ENCODE measurements around the gene FUT8. TPM values are rescaled to one million over a fixed set of nuclear protein-coding genes. Genes with fewer than 3 reads are reported as not detected.

Gene FUT8
- polyA plus RNA-seq, 1 of the 3 experiments (the other 2 are of a cell fraction), result 31.7 TPM

DNA sequence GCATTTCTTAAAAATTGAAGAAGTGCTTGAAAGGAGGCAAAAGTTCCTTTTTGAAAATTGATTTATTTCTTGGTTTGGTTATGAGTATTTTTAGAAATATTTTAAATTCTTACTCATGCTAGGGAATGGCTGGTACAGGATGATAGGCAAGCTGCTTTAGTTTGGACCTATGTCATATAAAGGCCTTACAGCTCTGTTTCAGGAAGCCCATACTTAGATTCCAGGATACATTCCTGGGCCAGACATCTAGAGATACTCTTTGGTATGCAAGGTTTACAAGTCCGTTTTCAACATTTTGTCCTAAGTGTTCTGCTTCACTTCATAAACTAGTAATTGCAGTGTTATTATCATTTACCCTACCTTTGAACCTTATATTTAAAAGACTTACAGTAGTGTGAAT, 186.8 kb downstream of the FUT8 start:
- peaks cover 0 to 7% of the 10 kb centered on the region in 2 experiments for H3K36me3 ChIP-seq (replicated peaks in 1 of 2; ENCODE audit: control insufficient read depth in 1 of 2, insufficient read depth in 2 of 2, low read length in 1 of 2)
- H3K4me1 ChIP-seq (ENCODE audit: control insufficient read depth in 1 of 2, insufficient read depth in 2 of 2, low read depth in 1 of 2, low read length in 1 of 2), result no peaks in the 10 kb centered on the region; a peak in 1 of 4 replicates
- DNase-seq, result no peak
- H3K79me2 ChIP-seq (ENCODE audit: insufficient read depth), result peaks cover 29% of the 10 kb centered on the region; the same call in 1 of the 2 replicates
- H4K20me1 ChIP-seq (ENCODE audit: insufficient read depth), result no peaks in the 10 kb centered on the region
- no peaks in the 10 kb centered on the region for H3K9me2 ChIP-seq
- no peaks in the 10 kb centered on the region for H3K27me3 ChIP-seq (ENCODE audit: insufficient read depth)
- WGBS (ENCODE audit: low lambda C conversion rate), result 70% methylated on average over 1 of the region's 1 CpG
- no peaks in the 10 kb centered on the region for H3F3A ChIP-seq (replicated peaks; ENCODE audit: insufficient read depth)
- CTCF ChIA-PET, result no interaction called here
- no peak overlapping the region for H3K9ac ChIP-seq
- H3K4me2 ChIP-seq, result no peak overlapping the region
- H3K27ac ChIP-seq (ENCODE audit: low read depth in 2 of 2, low read length in 1 of 2), result no peak overlapping the region; a peak in 1 of 4 replicates
- no peaks in the 10 kb centered on the region for H3K9me3 ChIP-seq
- H3K4me3 ChIP-seq (ENCODE audit: low read depth in 2 of 2, low read length in 1 of 2), result no peak overlapping the region
- TF ChIP-seq TAF1 (IDR thresholded peaks at IDR 0.05; ENCODE audit: borderline replicate concordance, low read depth, low read length) (no peak), JUND (IDR thresholded peaks at IDR 0.05) (no peak), EP300 (IDR thresholded peaks at IDR 0.05; ENCODE audit: borderline replicate concordance in 1 of 2, low read depth in 1 of 2, low read length in 1 of 2) (no peak)
- TF ChIP-seq, protein P1, sequence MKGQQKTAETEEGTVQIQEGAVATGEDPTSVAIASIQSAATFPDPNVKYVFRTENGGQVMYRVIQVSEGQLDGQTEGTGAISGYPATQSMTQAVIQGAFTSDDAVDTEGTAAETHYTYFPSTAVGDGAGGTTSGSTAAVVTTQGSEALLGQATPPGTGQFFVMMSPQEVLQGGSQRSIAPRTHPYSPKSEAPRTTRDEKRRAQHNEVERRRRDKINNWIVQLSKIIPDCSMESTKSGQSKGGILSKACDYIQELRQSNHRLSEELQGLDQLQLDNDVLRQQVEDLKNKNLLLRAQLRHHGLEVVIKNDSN (IDR thresholded peaks at IDR 0.05; ENCODE audit: borderline replicate concordance, low read depth), result no peak
- TF ChIP-seq, protein P2, sequence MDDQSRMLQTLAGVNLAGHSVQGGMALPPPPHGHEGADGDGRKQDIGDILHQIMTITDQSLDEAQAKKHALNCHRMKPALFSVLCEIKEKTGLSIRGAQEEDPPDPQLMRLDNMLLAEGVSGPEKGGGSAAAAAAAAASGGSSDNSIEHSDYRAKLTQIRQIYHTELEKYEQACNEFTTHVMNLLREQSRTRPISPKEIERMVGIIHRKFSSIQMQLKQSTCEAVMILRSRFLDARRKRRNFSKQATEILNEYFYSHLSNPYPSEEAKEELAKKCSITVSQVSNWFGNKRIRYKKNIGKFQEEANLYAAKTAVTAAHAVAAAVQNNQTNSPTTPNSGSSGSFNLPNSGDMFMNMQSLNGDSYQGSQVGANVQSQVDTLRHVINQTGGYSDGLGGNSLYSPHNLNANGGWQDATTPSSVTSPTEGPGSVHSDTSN (IDR thresholded peaks at IDR 0.05), result no peak
- H2AFZ ChIP-seq (ENCODE audit: low read depth), result no peak overlapping the region
- POLR2A ChIA-PET, result no interaction called here

DNA sequence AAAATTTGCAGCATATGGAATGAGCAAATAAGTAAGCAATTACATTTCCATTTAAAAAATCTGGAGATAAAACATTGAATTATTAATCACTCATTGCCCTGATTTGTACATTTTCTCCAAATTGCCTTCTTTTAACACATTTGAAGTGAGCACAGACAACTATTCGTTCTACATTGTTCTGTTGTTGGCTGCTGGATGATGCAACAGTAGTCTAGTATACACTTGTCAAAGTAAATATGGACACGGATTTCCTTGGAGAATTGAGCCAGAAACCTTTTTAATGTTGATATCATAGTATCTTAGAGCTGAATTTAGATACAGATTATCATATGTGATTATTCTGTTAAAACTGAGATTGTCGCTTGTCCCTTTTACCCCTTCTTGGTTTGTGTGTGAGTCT, 188.2 kb downstream of the FUT8 start:
- no peak overlapping the region for H3K4me3 ChIP-seq (ENCODE audit: low read depth in 2 of 2, low read length in 1 of 2)
- H2AFZ ChIP-seq (ENCODE audit: low read depth), result no peak overlapping the region
- no peak overlapping the region for H3K4me2 ChIP-seq
- H3K9me3 ChIP-seq, result no peaks in the 10 kb centered on the region
- ChIA-PET POLR2A (no interaction called here), CTCF (interaction anchor here (0.6 kb wide), 2 partner anchors 15 to 153 kb away, joined by 3 read pairs; no protein-coding TSS in a partner anchor)
- H3K36me3 ChIP-seq (replicated peaks in 1 of 2; ENCODE audit: control insufficient read depth in 1 of 2, insufficient read depth in 2 of 2, low read length in 1 of 2), result no peaks in the 10 kb centered on the region
- TF ChIP-seq POLR2AphosphoS5 (IDR thresholded peaks at IDR 0.05; ENCODE audit: low read depth, low read length) (no peak), TAF1 (IDR thresholded peaks at IDR 0.05; ENCODE audit: borderline replicate concordance, low read depth, low read length) (no peak), CHD2 (IDR thresholded peaks at IDR 0.05; ENCODE audit: low read length, partially characterized antibody) (no peak), JUND (IDR thresholded peaks at IDR 0.05) (no peak), SMC3 (IDR thresholded peaks at IDR 0.05; ENCODE audit: low read depth, low read length) (no peak), MXI1 (IDR thresholded peaks at IDR 0.05; ENCODE audit: low read depth, low read length) (no peak), RFX5 (IDR thresholded peaks at IDR 0.05; ENCODE audit: low read length) (no peak), FOXJ3 (CRISPR knock-in tag; IDR thresholded peaks at IDR 0.05) (no peak), YY1 (IDR thresholded peaks at IDR 0.05; ENCODE audit: low read depth) (no peak), GATA2 (CRISPR knock-in tag; IDR thresholded peaks at IDR 0.05) (no peak), MEF2A (IDR thresholded peaks at IDR 0.05; ENCODE audit: borderline replicate concordance, low read depth) (no peak), FOXM1 (IDR thresholded peaks at IDR 0.05; ENCODE audit: low read depth) (no peak), EZH2phosphoT487 (IDR thresholded peaks at IDR 0.05; ENCODE audit: borderline replicate concordance, low read depth) (no peak), NFIC (IDR thresholded peaks at IDR 0.05; ENCODE audit: borderline replicate concordance) (no peak)
- TF ChIP-seq, protein P3, sequence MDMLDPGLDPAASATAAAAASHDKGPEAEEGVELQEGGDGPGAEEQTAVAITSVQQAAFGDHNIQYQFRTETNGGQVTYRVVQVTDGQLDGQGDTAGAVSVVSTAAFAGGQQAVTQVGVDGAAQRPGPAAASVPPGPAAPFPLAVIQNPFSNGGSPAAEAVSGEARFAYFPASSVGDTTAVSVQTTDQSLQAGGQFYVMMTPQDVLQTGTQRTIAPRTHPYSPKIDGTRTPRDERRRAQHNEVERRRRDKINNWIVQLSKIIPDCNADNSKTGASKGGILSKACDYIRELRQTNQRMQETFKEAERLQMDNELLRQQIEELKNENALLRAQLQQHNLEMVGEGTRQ (IDR thresholded peaks at IDR 0.05; ENCODE audit: borderline replicate concordance, low read depth, low read length), result no peak
- TF ChIP-seq, protein P4, sequence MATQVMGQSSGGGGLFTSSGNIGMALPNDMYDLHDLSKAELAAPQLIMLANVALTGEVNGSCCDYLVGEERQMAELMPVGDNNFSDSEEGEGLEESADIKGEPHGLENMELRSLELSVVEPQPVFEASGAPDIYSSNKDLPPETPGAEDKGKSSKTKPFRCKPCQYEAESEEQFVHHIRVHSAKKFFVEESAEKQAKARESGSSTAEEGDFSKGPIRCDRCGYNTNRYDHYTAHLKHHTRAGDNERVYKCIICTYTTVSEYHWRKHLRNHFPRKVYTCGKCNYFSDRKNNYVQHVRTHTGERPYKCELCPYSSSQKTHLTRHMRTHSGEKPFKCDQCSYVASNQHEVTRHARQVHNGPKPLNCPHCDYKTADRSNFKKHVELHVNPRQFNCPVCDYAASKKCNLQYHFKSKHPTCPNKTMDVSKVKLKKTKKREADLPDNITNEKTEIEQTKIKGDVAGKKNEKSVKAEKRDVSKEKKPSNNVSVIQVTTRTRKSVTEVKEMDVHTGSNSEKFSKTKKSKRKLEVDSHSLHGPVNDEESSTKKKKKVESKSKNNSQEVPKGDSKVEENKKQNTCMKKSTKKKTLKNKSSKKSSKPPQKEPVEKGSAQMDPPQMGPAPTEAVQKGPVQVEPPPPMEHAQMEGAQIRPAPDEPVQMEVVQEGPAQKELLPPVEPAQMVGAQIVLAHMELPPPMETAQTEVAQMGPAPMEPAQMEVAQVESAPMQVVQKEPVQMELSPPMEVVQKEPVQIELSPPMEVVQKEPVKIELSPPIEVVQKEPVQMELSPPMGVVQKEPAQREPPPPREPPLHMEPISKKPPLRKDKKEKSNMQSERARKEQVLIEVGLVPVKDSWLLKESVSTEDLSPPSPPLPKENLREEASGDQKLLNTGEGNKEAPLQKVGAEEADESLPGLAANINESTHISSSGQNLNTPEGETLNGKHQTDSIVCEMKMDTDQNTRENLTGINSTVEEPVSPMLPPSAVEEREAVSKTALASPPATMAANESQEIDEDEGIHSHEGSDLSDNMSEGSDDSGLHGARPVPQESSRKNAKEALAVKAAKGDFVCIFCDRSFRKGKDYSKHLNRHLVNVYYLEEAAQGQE (IDR thresholded peaks at IDR 0.05; ENCODE audit: low read depth, low read length), result no peak
- TF ChIP-seq, protein P2 (IDR thresholded peaks at IDR 0.05), result no peak
- no peaks in the 10 kb centered on the region for H3K27me3 ChIP-seq (ENCODE audit: insufficient read depth)
- DNase-seq, result no peak
- H4K20me1 ChIP-seq (ENCODE audit: insufficient read depth), result no peaks in the 10 kb centered on the region
- H3K9me2 ChIP-seq, result no peaks in the 10 kb centered on the region
- WGBS (ENCODE audit: low lambda C conversion rate), result 88% methylated on average over 3 of the region's 3 CpGs
- H3K79me2 ChIP-seq (ENCODE audit: insufficient read depth), result peaks cover 32% of the 10 kb centered on the region; the same call in 1 of the 2 replicates
- no peaks in the 10 kb centered on the region for H3F3A ChIP-seq (replicated peaks; ENCODE audit: insufficient read depth)
- H3K27ac ChIP-seq (ENCODE audit: low read depth in 2 of 2, low read length in 1 of 2), result no peak overlapping the region
- no peak overlapping the region for H3K9ac ChIP-seq
- no peaks in the 10 kb centered on the region; a peak in 1 of 4 replicates for H3K4me1 ChIP-seq (ENCODE audit: control insufficient read depth in 1 of 2, insufficient read depth in 2 of 2, low read depth in 1 of 2, low read length in 1 of 2)
